Tibial nerve (tissue), 4 donors: ENCODE results near the gene RGS2. TPM values are rescaled to one million over a fixed set of nuclear protein-coding genes. Genes with fewer than 3 reads are reported as not detected.

ENCODE experiments used
- total RNA-seq, 4 donors: library from RNA; depleted of rRNA; stranded (reverse); fragments of >200 nt; gene quantifications; one replicate each; pipeline ENCODE4 v1.1.0, GENCODE V29; 2016

The RGS2 gene
- total RNA-seq, 4 donors from 2014 or later: 15.0 to 38.6 (median 31.1) TPM

Other genes starting within 250 kb of the RGS2 start
- gene RGS1, start 233.3 kb upstream of the RGS2 start, total RNA-seq: 100 to 1,000 TPM; 142 to 489 (median 195) TPM
- gene RGS13, start 172.9 kb upstream of the RGS2 start, total RNA-seq: under 1 TPM in 2 of 4 donors, not detected in 2; 0.22 to 0.78 TPM